Hair follicle dermal papilla cell (primary cell): ENCODE results near the gene IQCC. TPM values are rescaled to one million over a fixed set of nuclear protein-coding genes. Genes with fewer than 3 reads are reported as not detected.

ENCODE experiments used
- total RNA-seq: library from RNA; depleted of rRNA; stranded (reverse); fragments of >200 nt; gene quantifications from 2 replicates; pipeline ENCODE4 v1.2.3, GENCODE V29; 2012

Gene IQCC
- total RNA-seq = 0.97 and 1.1 TPM in 2 replicates

DNA sequence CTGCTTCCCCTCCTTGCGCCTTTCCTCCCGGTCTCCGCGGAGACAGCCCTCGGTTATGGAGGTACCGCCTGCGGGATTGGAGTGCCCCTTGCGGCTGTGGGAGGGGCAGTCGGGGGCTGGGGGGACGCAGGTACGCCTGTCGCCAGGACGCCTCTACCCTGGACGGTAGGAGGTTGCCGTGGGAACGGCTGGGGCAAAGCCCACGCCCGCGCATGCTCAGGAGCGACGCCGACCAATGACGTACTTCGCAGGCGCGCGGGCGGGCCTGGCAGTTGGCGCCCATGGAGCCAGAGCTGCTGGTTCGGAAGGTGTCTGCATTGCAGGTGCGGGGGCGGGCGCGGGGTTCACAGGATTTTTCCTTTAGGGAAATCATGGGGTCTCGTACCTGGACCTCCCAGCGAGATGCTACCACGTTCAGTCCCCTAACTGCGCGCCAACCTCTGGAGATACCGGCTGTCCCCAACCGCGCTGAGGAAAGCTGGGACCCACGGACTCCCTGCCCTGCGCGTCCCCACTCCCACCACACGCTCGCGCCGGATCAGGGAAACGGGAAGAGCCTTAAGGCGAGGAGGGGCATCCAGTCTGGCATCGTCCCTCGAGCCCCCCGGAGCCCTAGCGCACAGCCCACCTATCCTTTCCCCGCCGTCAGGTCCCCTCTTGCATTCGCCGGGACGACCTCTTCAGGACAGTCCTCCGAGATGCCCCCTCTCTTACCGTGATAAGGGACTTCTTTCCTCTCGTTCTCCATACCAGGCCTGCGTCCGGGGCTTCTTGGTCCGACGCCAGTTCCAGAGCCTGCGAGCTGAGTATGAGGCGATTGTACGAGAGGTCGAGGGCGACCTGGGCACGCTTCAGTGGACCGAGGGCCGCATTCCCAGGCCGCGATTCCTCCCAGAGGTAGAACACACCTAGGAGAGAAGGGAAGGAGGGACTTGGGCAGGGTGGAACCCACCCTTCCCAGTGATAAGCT, at the start of gene IQCC:
Gene IQCC (plus strand): TSS at position 271 of the 970 bp plus-strand sequence. CDS start 11 bp downstream, at position 282.

DNA sequence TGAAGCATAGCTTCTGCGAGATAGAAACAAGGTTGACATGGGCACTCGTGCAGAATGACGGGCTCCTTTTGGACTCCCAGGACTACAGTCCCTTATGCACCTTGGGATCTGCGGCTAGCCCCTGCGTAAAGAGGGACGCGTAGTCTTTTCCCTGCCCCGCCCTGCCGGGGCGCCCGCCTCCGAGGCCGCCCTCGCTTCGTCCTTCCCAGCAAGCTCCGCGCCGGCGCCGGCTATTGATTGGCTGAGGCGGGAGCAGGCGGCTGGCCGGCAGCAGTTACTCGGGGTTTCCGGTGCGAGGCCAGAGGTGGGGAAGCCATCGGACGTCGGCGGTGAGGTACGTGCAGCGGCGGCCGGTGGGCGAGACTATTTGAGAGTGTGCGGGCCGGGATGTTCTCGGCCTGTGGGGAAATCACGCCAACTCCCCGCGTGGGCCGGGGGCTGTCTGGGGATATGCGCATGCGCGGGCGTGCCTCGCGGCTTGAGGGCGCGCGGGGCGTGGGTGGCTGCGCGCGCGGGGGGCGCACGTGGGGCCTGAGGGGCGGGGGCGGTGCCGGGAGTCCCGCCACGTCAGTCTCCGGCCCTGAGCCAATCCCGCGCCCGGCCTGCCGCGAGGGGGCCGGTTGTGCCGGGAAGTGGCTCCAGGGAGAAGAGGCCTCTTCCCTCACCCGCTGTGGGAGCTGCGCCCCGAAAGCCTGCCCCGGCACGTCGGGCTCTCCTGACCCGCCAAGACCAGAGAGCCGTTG, 25.9 kb upstream of the IQCC start, which contains the start of gene TXLNA:
Gene TXLNA (plus strand): TSS at position 233 of the 743 bp plus-strand sequence. CDS start 671 bp downstream, outside the sequence.

DNA sequence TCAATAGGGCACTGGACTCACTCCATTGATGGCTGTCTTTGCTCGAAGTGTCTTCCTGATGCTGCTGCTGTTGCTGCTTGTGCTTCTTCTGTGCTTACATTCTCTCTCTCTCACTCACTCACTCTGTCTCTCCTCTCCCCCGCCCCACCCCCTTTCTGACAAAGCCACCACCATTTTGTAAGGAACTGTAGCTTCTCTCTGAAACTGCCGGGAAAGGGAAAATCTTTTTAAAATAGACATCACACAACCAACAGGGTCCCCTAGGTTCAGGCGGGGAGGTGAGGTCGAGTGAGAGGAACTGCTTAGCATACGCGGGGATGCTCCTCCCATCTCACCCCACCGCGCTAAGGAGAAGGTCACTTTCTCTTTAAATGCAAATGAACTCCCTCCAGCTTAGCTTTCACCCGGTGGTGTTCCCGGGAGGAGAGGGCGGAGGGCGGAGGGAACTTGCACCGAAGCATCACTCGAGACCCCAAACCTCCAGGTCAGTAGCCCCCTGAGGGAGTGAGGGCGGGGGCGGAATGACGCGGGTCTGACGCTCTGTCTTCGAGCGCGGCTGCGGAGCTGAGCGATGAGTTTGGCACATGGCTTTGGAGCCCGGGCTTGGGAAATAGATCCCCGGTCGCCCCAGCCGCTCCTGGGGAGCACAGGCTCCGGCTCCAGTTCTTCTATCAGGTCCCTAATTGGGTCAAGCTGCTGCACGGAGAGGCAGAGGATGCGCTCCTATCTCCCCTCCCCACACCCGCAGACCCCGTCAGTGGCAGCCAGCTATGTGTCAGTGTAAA, 5.1 kb upstream of the IQCC start, which contains the start of gene CCDC28B:
Gene CCDC28B (plus strand): TSS at position 370 of the 785 bp plus-strand sequence. CDS start 1,341 bp downstream, outside the sequence.

DNA sequence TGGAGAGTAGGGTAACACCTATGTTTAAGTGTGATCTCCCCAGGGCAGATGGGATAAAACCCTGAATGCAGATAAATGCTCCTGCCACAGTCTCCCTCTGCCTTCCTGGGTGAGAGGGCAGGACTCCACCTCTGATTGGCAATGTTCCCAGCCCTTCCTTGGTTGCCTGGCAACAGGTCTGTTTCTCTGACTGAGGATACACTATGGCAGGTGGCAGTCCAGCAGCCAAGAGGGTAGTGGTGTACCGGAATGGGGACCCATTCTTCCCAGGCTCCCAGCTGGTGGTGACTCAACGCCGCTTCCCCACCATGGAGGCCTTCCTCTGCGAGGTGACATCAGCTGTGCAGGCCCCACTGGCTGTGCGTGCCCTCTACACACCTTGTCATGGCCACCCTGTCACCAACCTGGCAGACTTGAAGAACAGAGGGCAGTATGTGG, 3.4 kb downstream of the IQCC start, which contains the start of gene DCDC2B:
Gene DCDC2B (plus strand): TSS at position 199 of the 438 bp plus-strand sequence. CDS start 5 bp downstream, at position 204.

DNA sequence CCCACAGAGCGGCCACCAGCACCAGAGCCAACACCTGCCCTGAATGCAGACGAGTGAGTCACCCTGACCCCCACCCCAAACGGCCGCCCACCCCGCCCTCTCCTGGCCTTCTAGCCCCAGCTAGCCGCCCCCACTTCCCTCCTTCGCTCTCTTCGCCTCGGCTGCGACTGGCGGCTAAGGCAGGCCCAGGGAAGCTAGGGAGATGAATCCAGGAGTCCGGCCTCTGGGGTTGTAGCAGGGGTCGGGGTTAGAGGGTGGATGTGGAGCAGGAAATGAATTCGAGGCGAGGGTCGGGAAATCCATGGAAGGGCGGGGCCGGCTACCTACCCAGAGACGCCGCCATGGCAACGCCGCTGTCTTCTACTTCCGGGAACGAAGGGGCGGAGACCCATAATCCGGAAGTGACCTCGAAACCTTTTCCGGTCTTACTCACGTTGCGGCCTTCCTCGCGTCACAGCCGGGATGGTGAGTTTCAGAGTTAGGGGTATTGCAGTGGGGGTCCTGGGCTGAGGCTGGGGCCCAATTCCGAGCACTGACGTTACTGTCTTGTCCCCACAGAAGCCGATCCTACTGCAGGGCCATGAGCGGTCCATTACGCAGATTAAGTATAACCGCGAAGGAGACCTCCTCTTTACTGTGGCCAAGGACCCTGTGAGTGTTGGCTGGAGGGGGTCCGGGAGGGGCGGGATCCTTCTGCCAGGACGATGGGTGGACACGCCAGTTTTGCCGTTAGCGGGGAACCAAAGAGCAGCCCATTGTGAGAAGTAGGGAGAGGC, 16.7 kb downstream of the IQCC start, which contains the start of the genes EIF3I and TMEM234:
Gene EIF3I (plus strand): TSS at position 428 of the 776 bp plus-strand sequence. CDS start 35 bp downstream, at position 463.
Gene TMEM234 (minus strand): TSS at position 374 of the 776 bp plus-strand sequence. CDS start 31 bp downstream, at position 343.

DNA sequence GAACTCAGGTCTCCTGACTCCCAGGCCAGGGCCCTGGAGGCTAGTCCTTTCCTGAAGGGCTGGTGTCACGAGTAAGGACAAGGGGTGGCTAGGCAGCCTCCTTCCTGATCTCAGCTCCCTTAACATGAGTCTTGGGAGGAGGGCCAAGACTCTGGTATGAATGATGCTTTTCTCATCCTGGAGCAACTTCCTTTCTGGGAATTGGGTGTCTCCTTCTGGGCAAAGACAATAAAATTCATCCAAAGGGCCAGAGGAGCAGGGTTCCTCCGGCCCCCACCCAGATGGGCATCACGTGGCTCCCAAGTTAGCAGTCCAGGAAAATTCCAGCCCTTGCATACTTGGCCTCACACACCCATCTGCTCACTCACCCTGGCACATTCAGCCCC, 41.4 kb downstream of the IQCC start, which contains the start of gene FAM167B:
Gene FAM167B (plus strand): TSS at position 335 of the 386 bp plus-strand sequence. CDS start 200 bp downstream, outside the sequence.

DNA sequence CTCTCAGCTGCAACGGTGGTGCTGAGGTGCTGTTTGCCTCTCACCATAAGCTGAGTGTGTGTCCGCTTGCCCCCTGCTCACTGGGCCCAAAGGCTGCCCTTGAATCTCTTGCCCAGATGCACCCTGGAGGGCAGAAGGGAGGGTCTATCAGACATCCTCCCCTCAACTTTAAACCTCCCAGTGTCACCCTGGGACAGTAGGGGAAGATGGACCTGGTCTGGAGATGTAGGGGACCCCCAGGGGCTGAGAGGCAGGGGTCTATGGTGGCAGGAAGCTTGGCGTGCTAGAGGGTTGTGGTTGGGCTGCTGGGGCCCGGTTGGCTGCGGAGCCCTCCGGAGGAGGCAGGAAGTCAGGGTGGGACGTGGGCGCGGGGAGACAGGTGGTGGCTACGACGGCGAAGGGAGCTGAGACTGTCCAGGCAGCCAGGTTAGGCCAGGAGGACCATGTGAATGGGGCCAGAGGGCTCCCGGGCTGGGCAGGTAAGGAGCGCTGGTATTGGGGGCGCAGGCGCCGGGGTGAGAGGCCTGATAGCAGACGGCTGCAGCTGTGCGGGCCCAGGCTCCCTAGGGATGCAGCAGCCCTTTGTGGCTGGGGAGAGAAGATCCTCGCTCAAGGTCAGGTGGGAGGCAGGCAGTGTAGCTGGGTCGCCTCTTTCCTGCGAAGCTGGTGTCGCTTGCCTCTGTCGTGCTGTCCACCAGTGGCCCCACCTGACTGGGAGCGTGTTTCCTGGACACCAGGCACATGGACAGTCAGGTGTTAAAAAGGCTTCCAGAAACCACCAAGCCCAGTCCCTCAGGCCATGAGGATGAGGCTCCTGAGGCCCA, 45.6 kb downstream of the IQCC start, which contains the start of gene LCK:
Gene LCK (plus strand): TSS at position 373 of the 824 bp plus-strand sequence. CDS start 23,065 bp downstream, outside the sequence.

Other genes starting within 250 kb of the IQCC start
- 43.3 and 45.2 TPM in 2 replicates for gene KHDRBS1, start 191.8 kb upstream of the IQCC start, total RNA-seq
- gene TMEM39B, start 132.7 kb upstream of the IQCC start, total RNA-seq = 5.7 and 8.1 TPM in 2 replicates
- 66.7 and 73.7 TPM in 2 replicates for gene KPNA6, start 97.6 kb upstream of the IQCC start, total RNA-seq
- 151 and 160 TPM in 2 replicates for gene TXLNA, start 26.0 kb upstream of the IQCC start, total RNA-seq
- gene CCDC28B, start 5.1 kb upstream of the IQCC start, total RNA-seq = 10.1 and 11.8 TPM in 2 replicates
- not detected in 2 replicates for gene DCDC2B, start 3.4 kb downstream of the IQCC start, total RNA-seq
- gene TMEM234, start 16.7 kb downstream of the IQCC start, total RNA-seq = 18.8 and 23.9 TPM in 2 replicates
- 228 and 249 TPM in 2 replicates for gene EIF3I, start 16.7 kb downstream of the IQCC start, total RNA-seq
- 2.4 and 2.7 TPM in 2 replicates for gene FAM167B, start 41.6 kb downstream of the IQCC start, total RNA-seq
- not detected in 2 replicates for gene LCK, start 45.6 kb downstream of the IQCC start, total RNA-seq
- 66.5 and 73.0 TPM in 2 replicates for gene HDAC1, start 86.4 kb downstream of the IQCC start, total RNA-seq
- gene MARCKSL1, start 130.6 kb downstream of the IQCC start, total RNA-seq = 2.2 and 4.5 TPM in 2 replicates
- gene FAM229A, start 156.8 kb downstream of the IQCC start, total RNA-seq = 1.2 and 2.4 TPM in 2 replicates
- 0.61 and 1.6 TPM in 2 replicates for gene TSSK3, start 156.9 kb downstream of the IQCC start, total RNA-seq
- 70.4 and 79.3 TPM in 2 replicates for gene BSDC1, start 188.8 kb downstream of the IQCC start, total RNA-seq